Caco-2 (cell line): ENCODE measurements around the gene KY. TPM values are rescaled to one million over a fixed set of nuclear protein-coding genes. Genes with fewer than 3 reads are reported as not detected.

Experiments
- BruUV-seq: library from RNA; stranded (reverse); fragments of 400-500 nt; replicated peaks from 2 replicates; lab custom pipeline; 2021; lab: Mats Ljungman, UMichigan
- CTCF ChIA-PET: fragments of 300-600 bp; sonication (Branson Sonifier 250); formaldehyde crosslinking; loops from one replicate; lab custom pipeline; 2022; ENCODE audit warnings: antibody characterized with exemption; lab: Charles Lee
- POLR2A ChIA-PET: fragments of 300-600 bp; sonication (Branson Sonifier 250); formaldehyde crosslinking; loops from one replicate; lab custom pipeline; 2022; ENCODE audit warnings: antibody characterized with exemption; lab: Charles Lee
- DNase-seq, 2 experiments: peaks; one replicate each; pipeline versions ENCODE4 v3.0.0 to v3.0.0-alpha.2; 2020 to 2022
- H3K27me3 ChIP-seq: replicated peaks from 2 replicates; pipeline ENCODE4 v1.6.0; 2011; ENCODE audit warnings: low read length; ENCODE audit not compliant: control insufficient read depth, insufficient read depth
- H3K36me3 ChIP-seq: 2 replicates; pipeline ENCODE4 v1.5.1; 2011; ENCODE audit warnings: low read length; ENCODE audit not compliant: control insufficient read depth, insufficient read depth
- H3K4me1 ChIP-seq: fragments of 250-450 bp; sonication (Bioruptor Pico); 2 replicates; pipeline ENCODE4 v1.5.1; 2020; ENCODE audit warnings: mild to moderate bottlenecking
- H3K4me3 ChIP-seq: 2 replicates; pipeline ENCODE4 v1.5.1; 2011; ENCODE audit warnings: low read depth, mild to moderate bottlenecking, control low read depth, low read length
- H3K9me3 ChIP-seq: fragments of 250-450 bp; sonication (Bioruptor Pico); 2 replicates; pipeline ENCODE4 v1.5.1; 2020; ENCODE audit warnings: mild to moderate bottlenecking, moderate library complexity
- H3K27ac Mint-ChIP-seq: one replicate; pipeline ENCODE4 v1.8.0; 2022; ENCODE audit warnings: mixed read lengths; ENCODE audit not compliant: unreplicated experiment
- H3K27me3 Mint-ChIP-seq: one replicate; pipeline ENCODE4 v1.8.0; 2022; ENCODE audit warnings: mixed read lengths; ENCODE audit not compliant: insufficient read depth, unreplicated experiment
- H3K36me3 Mint-ChIP-seq: one replicate; pipeline ENCODE4 v1.8.0; 2022; ENCODE audit warnings: mild to moderate bottlenecking, mixed read lengths; ENCODE audit not compliant: insufficient read depth, unreplicated experiment
- H3K4me1 Mint-ChIP-seq: one replicate; pipeline ENCODE4 v1.8.0; 2022; ENCODE audit warnings: low read depth, mixed read lengths; ENCODE audit not compliant: unreplicated experiment
- H3K4me3 Mint-ChIP-seq: one replicate; pipeline ENCODE4 v1.8.0; 2022; ENCODE audit warnings: mild to moderate bottlenecking, moderate library complexity, mixed read lengths; ENCODE audit not compliant: unreplicated experiment
- H3K9me3 Mint-ChIP-seq: one replicate; pipeline ENCODE4 v1.8.0; 2022; ENCODE audit warnings: mixed read lengths; ENCODE audit not compliant: unreplicated experiment
- CTCF ChIP-seq, 2 experiments: fragments of 200-600 bp in 1 of 2; IDR thresholded peaks; 1 replicate in 1 of 2; 2 replicates in 1 of 2; pipeline versions ENCODE4 v1.5.1 to v1.8.0; 2011 to 2022; ENCODE audit warnings: antibody characterized with exemption in 1 of 2, control low read depth in 1 of 2, inconsistent platforms in 1 of 2, low read depth in 1 of 2, low read length in 1 of 2, mild to moderate bottlenecking in 1 of 2, moderate library complexity in 1 of 2; ENCODE audit not compliant: insufficient read depth in 1 of 2, severe bottlenecking in 1 of 2, unreplicated experiment in 1 of 2
- intact Hi-C: fragments of 100-400 bp; cut with micrococcal nuclease; formaldehyde crosslinking; loops from one replicate; pipeline ENCODE4 v1.10.0; 2022; ENCODE audit not compliant: unreplicated experiment
- total RNA-seq: library from RNA; stranded (reverse); gene quantifications from 2 replicates; pipeline ENCODE4 v1.2.3, GENCODE V29; 2022

KY gene
- total RNA-seq, 1 experiment from 2014 or later: not detected

GRCh38 chr3:134659391-134660045 lies 8.7 kb upstream of the KY start:
- H3K27ac Mint-ChIP-seq: no peak overlapping the region
- H3K4me1 ChIP-seq: no peaks in the 10 kb centered on the region
- peaks cover 3% of the 10 kb centered on the region for H3K27me3 ChIP-seq
- no peaks in the 10 kb centered on the region for H3K36me3 ChIP-seq
- BruUV-seq: no TSS peak
- no peaks in the 10 kb centered on the region for H3K9me3 ChIP-seq
- TF ChIP-seq CTCF (IDR thresholded peaks at IDR 0.05; ENCODE audit: insufficient read depth in 1 of 2, low read depth in 1 of 2, low read length in 1 of 2, severe bottlenecking in 1 of 2, unreplicated experiment in 1 of 2): no peak
- peaks cover 15% of the 10 kb centered on the region for H3K27me3 Mint-ChIP-seq
- no peak for DNase-seq
- CTCF ChIA-PET: no interaction called here
- no peak overlapping the region for H3K4me3 Mint-ChIP-seq
- POLR2A ChIA-PET: no interaction called here
- H3K36me3 Mint-ChIP-seq: no peaks in the 10 kb centered on the region
- H3K4me1 Mint-ChIP-seq: no peaks in the 10 kb centered on the region
- H3K9me3 Mint-ChIP-seq: peaks cover 10% of the 10 kb centered on the region
- no peak overlapping the region for H3K4me3 ChIP-seq
- intact Hi-C loops: no loop called here

- Mint-ChIP-seq H3K4me1 (no peaks in the 10 kb centered on the region), H3K27ac (no peak overlapping the region), H3K27me3 (peaks cover 22% of the 10 kb centered on the region), H3K4me3 (no peak overlapping the region), H3K9me3 (peaks cover 10% of the 10 kb centered on the region), H3K36me3 (no peaks in the 10 kb centered on the region)
- ChIA-PET CTCF (no interaction called here), POLR2A (no interaction called here)
- Histone ChIP-seq H3K36me3 (no peaks in the 10 kb centered on the region), H3K9me3 (no peaks in the 10 kb centered on the region), H3K4me3 (no peak overlapping the region), H3K27me3 (peaks cover 3% of the 10 kb centered on the region), H3K4me1 (no peaks in the 10 kb centered on the region)
- no peak for TF ChIP-seq CTCF (IDR thresholded peaks at IDR 0.05; ENCODE audit: insufficient read depth in 1 of 2, low read depth in 1 of 2, low read length in 1 of 2, severe bottlenecking in 1 of 2, unreplicated experiment in 1 of 2)
- no TSS peak for BruUV-seq
- intact Hi-C loops: no loop called here
- no peak for DNase-seq
Observed at GRCh38 chr3:134658555-134658954, 7.7 kb upstream of the KY start.

GRCh38 chr3:134656211-134656800 lies 5.5 kb upstream of the KY start:
- intact Hi-C loops: no loop called here
- Mint-ChIP-seq H3K4me3 (no peak overlapping the region), H3K27me3 (peaks cover 21% of the 10 kb centered on the region), H3K9me3 (peaks cover 4% of the 10 kb centered on the region), H3K36me3 (no peaks in the 10 kb centered on the region), H3K27ac (no peak overlapping the region), H3K4me1 (no peaks in the 10 kb centered on the region)
- CTCF ChIA-PET: no interaction called here
- no TSS peak for BruUV-seq
- no peak for TF ChIP-seq CTCF (IDR thresholded peaks at IDR 0.05; ENCODE audit: insufficient read depth in 1 of 2, low read depth in 1 of 2, low read length in 1 of 2, severe bottlenecking in 1 of 2, unreplicated experiment in 1 of 2)
- Histone ChIP-seq H3K9me3 (no peaks in the 10 kb centered on the region), H3K4me1 (no peaks in the 10 kb centered on the region), H3K27me3 (peaks cover 3% of the 10 kb centered on the region), H3K4me3 (no peak overlapping the region), H3K36me3 (no peaks in the 10 kb centered on the region)
- no peak for DNase-seq
- POLR2A ChIA-PET: no interaction called here
